IPS DF 4.7 (cell line): ENCODE results near the gene LMTK2.
"Not testable (repeated sequence)": the region's sequence is repeated elsewhere in the genome, so short reads cannot be mapped to it uniquely, and the experiment has no call there.

Source experiments
- DNase-seq: peaks from one replicate; pipeline ENCODE4 v3.0.0-alpha.2; 2013; ENCODE audit warnings: low spot score; ENCODE audit errors: extremely low read depth

LMTK2 gene

GRCh38 chr7:98105942-98106544 lies 619 bp upstream of the LMTK2 start:
- no peak for DNase-seq

GRCh38 chr7:98107313-98107721 lies 655 bp downstream of the LMTK2 start:
- no peak for DNase-seq

GRCh38 chr7:98110249-98111022 lies 3.8 kb downstream of the LMTK2 start:
- DNase-seq: no peak

- no peak for DNase-seq
Observed at GRCh38 chr7:98112077-98112476, 5.4 kb downstream of the LMTK2 start.

- DNase-seq: no peak
Observed at GRCh38 chr7:98115746-98116525, 9.3 kb downstream of the LMTK2 start.

- no peak for DNase-seq
Observed at GRCh38 chr7:98116656-98117461, 10.2 kb downstream of the LMTK2 start.

GRCh38 chr7:98119256-98119918 lies 12.7 kb downstream of the LMTK2 start:
- no peak for DNase-seq

GRCh38 chr7:98120559-98120958 lies 13.9 kb downstream of the LMTK2 start:
- DNase-seq: no peak

- not testable (repeated sequence) for DNase-seq
Observed at GRCh38 chr7:98121388-98121787, 14.7 kb downstream of the LMTK2 start.

GRCh38 chr7:98123365-98123696 lies 16.7 kb downstream of the LMTK2 start:
- no peak for DNase-seq

GRCh38 chr7:98125759-98126158 lies 19.1 kb downstream of the LMTK2 start:
- DNase-seq: no peak

GRCh38 chr7:98126311-98127142 lies 19.9 kb downstream of the LMTK2 start:
- DNase-seq: no peak

- no peak for DNase-seq
Observed at GRCh38 chr7:98128346-98128745, 21.7 kb downstream of the LMTK2 start.

- no peak for DNase-seq
Observed at GRCh38 chr7:98130959-98131358, 24.3 kb downstream of the LMTK2 start.

- DNase-seq: no peak
Observed at GRCh38 chr7:98133181-98133580, 26.5 kb downstream of the LMTK2 start.

- no peak for DNase-seq
Observed at GRCh38 chr7:98133621-98134303, 27.1 kb downstream of the LMTK2 start.

- no peak for DNase-seq
Observed at GRCh38 chr7:98134420-98135228, 28.0 kb downstream of the LMTK2 start.

GRCh38 chr7:98135984-98136383 lies 29.3 kb downstream of the LMTK2 start:
- no peak for DNase-seq

- DNase-seq: no peak
Observed at GRCh38 chr7:98136423-98136822, 29.8 kb downstream of the LMTK2 start.
